Measurements from ENCODE around the gene PICK1.

Gene PICK1

GRCh38 chr22:38108561-38109319 is 51.5 kb downstream of the PICK1 start (continued):
- TF ChIP-seq TCF7L2 (IDR thresholded peaks at IDR 0.05; ENCODE audit: borderline replicate concordance, low read depth, low read length) (no peak), ZNF211 (tag by site-specific recombination; IDR thresholded peaks at IDR 0.05; ENCODE audit: low read depth) (no peak), SALL2 (tag by site-specific recombination; IDR thresholded peaks at IDR 0.05; ENCODE audit: borderline replicate concordance) (no peak), ZNF146 (tag by site-specific recombination; IDR thresholded peaks at IDR 0.05) (no peak)

GRCh38 chr22:38109371-38110001 is 52.3 kb downstream of the PICK1 start:
- no peak overlapping the region for H3K27ac ChIP-seq (ENCODE audit: extremely low read depth, low read depth, low read length)
- no peaks in the 10 kb centered on the region for H3K9me3 ChIP-seq (ENCODE audit: control insufficient read depth, insufficient read depth, low read depth, low read length)
- ChIA-PET POLR2A (interaction anchor here (1.1 kb wide), 1 partner anchor 10 kb away, joined by 3 read pairs; no protein-coding TSS in a partner anchor), CTCF (interaction anchor here (0.6 to 2.9 kb wide), 4 partner anchors 9 to 179 kb away, joined by 3 to 12 read pairs (median 4); no protein-coding TSS in a partner anchor)
- peaks cover 0 to 7% of the 10 kb centered on the region in 2 experiments; a peak in 1 of 3 replicates for H3K36me3 ChIP-seq (ENCODE audit: control insufficient read depth in 2 of 2, insufficient read depth in 1 of 2, low read length in 2 of 2)
- no peaks in the 10 kb centered on the region; the same call in 1 of the 2 replicates for H3K4me1 ChIP-seq (ENCODE audit: control insufficient read depth, insufficient read depth, low read length)
- no peak overlapping the region for H3K4me3 ChIP-seq (ENCODE audit: low read depth, low read length)
- TF ChIP-seq ZNF596 (tag by site-specific recombination; IDR thresholded peaks at IDR 0.05) (peak; percentile 79), ZNF140 (tag by site-specific recombination; IDR thresholded peaks at IDR 0.05) (no peak), BCL11A (tag by site-specific recombination; IDR thresholded peaks at IDR 0.05; ENCODE audit: low read depth) (0 out of 2 replicates have a peak, but pooled peaks have one; percentile 17), ZNF610 (tag by site-specific recombination; IDR thresholded peaks at IDR 0.05; ENCODE audit: borderline replicate concordance) (no peak), ZNF132 (tag by site-specific recombination; IDR thresholded peaks at IDR 0.05; ENCODE audit: borderline replicate concordance) (no peak), ZNF175 (tag by site-specific recombination; IDR thresholded peaks at IDR 0.05) (no peak), GLIS2 (tag by site-specific recombination; IDR thresholded peaks at IDR 0.05) (peak; percentile 62), ZBTB8A (tag by site-specific recombination; IDR thresholded peaks at IDR 0.05) (0 out of 2 replicates have a peak, but pooled peaks have one; percentile 27), PRDM1 (tag by site-specific recombination; IDR thresholded peaks at IDR 0.05) (no peak), PRDM10 (tag by site-specific recombination; IDR thresholded peaks at IDR 0.05) (no peak), HIC1 (tag by site-specific recombination; IDR thresholded peaks at IDR 0.05) (peak; percentile 71; the same call in 1 of the 2 replicates), ZNF514 (tag by site-specific recombination; IDR thresholded peaks at IDR 0.05) (no peak), ZIC2 (tag by site-specific recombination; IDR thresholded peaks at IDR 0.05) (peak; percentile 46; the same call in 1 of the 2 replicates)
